ENCODE results near the gene PRSS35.
"Not testable (repeated sequence)": the region's sequence is repeated elsewhere in the genome, so short reads cannot be mapped to it uniquely, and the experiment has no call there.

- TF ChIP-seq TARDBP (IDR thresholded peaks at IDR 0.05); NFRKB (IDR thresholded peaks at IDR 0.05); BHLHE40 (IDR thresholded peaks at IDR 0.05; ENCODE audit: borderline replicate concordance); SP1 (IDR thresholded peaks at IDR 0.05); HDGF (IDR thresholded peaks at IDR 0.05; ENCODE audit: borderline replicate concordance); SUZ12 (IDR thresholded peaks at IDR 0.05); FOXM1 (IDR thresholded peaks at IDR 0.05; ENCODE audit: borderline replicate concordance); FOXK2 (IDR thresholded peaks at IDR 0.05); PKNOX1 (IDR thresholded peaks at IDR 0.05): not testable (repeated sequence)
These were observed 30.4 kb upstream of the PRSS35 start for GRCh38 chr6:83481938-83482337.
